ENCODE measurements around the gene ANTXR1.
"Not testable (repeated sequence)": the region's sequence is repeated elsewhere in the genome, so short reads cannot be mapped to it uniquely, and the experiment has no call there.

Gene ANTXR1

GRCh38 chr2:69244882-69245281, 231.9 kb downstream of the ANTXR1 start:
- DNase-seq = no peak

GRCh38 chr2:69247583-69247982, 234.6 kb downstream of the ANTXR1 start:
- DNase-seq = no peak

GRCh38 chr2:69248232-69248631, 235.3 kb downstream of the ANTXR1 start:
- DNase-seq = no peak

GRCh38 chr2:69250981-69251380, 238.0 kb downstream of the ANTXR1 start:
- no peak for DNase-seq

GRCh38 chr2:69251943-69252342, 239.0 kb downstream of the ANTXR1 start:
- DNase-seq = no peak

- DNase-seq = no peak
Measured at GRCh38 chr2:69253112-69253511, 240.1 kb downstream of the ANTXR1 start.

- DNase-seq = no peak
Measured at GRCh38 chr2:69253611-69254301, 240.8 kb downstream of the ANTXR1 start.

DNA sequence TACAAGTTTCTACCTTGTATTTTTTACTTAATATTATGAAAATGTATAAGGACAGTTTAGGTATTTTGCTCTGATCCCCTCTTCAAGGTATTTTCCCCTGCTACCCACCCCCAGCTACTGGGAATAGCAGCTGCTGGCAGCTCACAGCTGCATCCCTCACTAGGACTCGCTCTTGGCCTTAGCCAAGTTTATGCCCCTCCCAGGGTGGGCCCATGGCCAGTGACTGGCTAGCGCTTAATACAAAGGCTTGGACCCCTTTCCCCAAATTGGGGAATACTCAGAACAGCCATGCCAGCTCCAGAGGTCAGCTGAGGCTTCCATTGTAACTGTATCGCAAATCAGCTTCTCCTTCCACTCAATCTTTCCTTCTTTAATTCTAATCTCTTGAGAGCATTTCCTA, 242.8 kb downstream of the ANTXR1 start:
- no peak for DNase-seq

- DNase-seq = not testable (repeated sequence)
Measured at GRCh38 chr2:69259994-69260591, 247.1 kb downstream of the ANTXR1 start.

- no peak for DNase-seq
Measured at GRCh38 chr2:69260666-69261065, 247.7 kb downstream of the ANTXR1 start.

GRCh38 chr2:69269330-69269729, 256.4 kb downstream of the ANTXR1 start:
- DNase-seq = no peak

GRCh38 chr2:69271831-69272257, 258.9 kb downstream of the ANTXR1 start:
- no peak for DNase-seq

GRCh38 chr2:69272803-69273471, 260.0 kb downstream of the ANTXR1 start:
- no peak for DNase-seq

GRCh38 chr2:69275490-69275889, 262.5 kb downstream of the ANTXR1 start:
- no peak for DNase-seq

GRCh38 chr2:69278366-69278765, 265.4 kb downstream of the ANTXR1 start:
- no peak for DNase-seq

GRCh38 chr2:69279211-69279610, 266.2 kb downstream of the ANTXR1 start:
- no peak for DNase-seq

- no peak for DNase-seq
Measured at GRCh38 chr2:69279931-69280681, 267.1 kb downstream of the ANTXR1 start.

DNA sequence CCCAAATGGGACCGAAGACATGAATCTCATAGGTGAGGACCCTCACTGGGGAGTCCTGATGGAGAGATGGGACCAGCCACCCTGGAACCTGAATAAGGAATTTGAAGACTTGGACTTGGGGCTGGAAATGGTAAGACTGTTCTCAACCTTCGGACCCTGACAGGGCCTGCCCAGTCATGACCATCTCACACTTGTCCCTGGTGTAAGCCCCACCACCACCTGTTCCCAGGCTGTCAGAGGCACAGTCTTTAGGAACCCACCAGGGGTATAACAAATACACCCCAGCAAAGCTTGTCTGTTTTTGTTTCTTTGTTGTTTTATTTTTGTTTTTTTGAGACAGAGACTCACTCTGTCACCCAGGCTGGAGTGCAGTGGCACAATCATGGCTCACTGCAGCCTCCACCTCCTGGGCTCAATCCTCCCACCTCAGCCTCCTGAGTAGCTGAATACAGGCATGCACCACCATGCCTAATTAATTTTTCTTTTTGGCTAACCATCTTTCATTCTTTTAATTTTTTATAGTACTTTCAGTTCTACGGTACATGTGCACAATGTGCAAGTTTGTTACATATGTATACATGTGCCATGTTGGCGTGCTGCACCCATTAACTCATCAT, 267.9 kb downstream of the ANTXR1 start:
- DNase-seq = no peak

DNA sequence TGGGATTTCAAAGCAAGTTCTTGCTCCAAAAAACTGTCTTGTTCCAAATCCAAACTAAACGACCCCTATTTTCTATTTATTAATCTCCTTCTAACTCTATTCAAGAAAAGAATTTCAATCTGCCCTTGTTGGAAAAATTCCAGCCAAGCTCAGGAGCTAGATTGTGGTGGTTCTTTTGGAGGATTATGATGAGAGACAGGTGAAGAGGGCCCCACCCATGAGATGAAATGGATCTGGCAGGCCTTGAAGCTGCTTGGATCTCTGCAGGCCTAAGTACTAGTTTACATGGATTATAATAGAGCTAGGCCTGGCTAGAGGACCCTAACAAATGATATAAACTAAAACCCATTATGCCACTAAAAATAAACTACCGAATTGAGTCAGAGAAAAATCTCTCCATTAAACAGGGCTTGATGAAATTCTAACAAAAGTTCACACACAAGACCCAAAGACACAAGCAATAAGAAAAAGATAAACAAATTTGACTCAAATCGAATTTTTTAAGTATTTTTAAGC, 272.5 kb downstream of the ANTXR1 start:
- no peak for DNase-seq

GRCh38 chr2:69287544-69287943, 274.6 kb downstream of the ANTXR1 start:
- no peak for DNase-seq

- DNase-seq = no peak
Measured at GRCh38 chr2:69288429-69288828, 275.4 kb downstream of the ANTXR1 start.

GRCh38 chr2:69291004-69291650, 278.1 kb downstream of the ANTXR1 start:
- no peak for DNase-seq
